ENCODE results near the gene PRKCB. TPM values are rescaled to one million over a fixed set of nuclear protein-coding genes. Genes with fewer than 3 reads are reported as not detected.

The PRKCB gene
- total RNA-seq, 4 donors from 2014 or later = 7.7 to 40.0 (median 12.2) TPM

DNA sequence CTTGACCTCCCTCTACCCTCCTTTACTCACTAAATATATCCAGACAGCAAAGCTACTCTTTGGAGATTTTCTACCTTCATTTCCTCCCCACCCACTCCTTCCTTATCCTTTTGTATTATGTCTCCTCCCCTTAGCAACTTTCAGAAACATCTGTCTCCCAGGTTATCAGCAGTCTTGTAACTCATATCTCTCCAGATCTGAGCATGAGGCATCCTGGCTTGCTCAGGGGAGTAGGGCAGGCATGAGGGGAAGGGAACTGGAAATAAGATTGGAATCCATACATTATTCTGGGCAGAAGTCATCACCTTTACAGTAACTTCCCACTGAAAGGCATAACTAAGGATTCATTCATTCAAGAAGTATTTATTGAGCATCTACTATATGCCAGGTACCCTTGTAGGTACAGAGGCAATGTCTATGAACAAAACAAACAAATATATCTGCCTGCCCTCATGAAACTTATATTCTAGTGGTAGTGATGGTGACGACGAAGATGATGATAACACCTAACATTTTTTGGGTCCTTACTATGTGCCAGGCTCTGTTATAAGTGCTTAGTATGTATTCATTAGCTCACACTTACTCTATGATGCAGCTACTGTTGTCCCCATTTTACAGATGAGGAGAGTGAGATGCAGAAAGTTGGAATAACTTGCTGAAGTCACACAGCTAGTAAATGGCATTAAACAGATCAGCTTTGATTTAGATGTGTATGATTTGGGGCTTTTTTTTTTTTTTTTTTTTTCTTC lies 296.4 kb downstream of the PRKCB start:
- no peak overlapping the region for H3K4me3 ChIP-seq
- no peak overlapping the region for H3K27ac ChIP-seq
- no peaks in the 10 kb centered on the region for H3K9me3 ChIP-seq
- no peaks in the 10 kb centered on the region for H3K4me1 ChIP-seq
- DNase-seq (ENCODE audit: low spot score in 2 of 2) = no peak
- 93% methylated on average over 2 of the region's 2 CpGs for WGBS
- H3K36me3 ChIP-seq = no peaks in the 10 kb centered on the region
- no peaks in the 10 kb centered on the region for H3K27me3 ChIP-seq
- TF ChIP-seq POLR2AphosphoS5 (IDR thresholded peaks at IDR 0.05) = no peak
- TF ChIP-seq, protein P1, sequence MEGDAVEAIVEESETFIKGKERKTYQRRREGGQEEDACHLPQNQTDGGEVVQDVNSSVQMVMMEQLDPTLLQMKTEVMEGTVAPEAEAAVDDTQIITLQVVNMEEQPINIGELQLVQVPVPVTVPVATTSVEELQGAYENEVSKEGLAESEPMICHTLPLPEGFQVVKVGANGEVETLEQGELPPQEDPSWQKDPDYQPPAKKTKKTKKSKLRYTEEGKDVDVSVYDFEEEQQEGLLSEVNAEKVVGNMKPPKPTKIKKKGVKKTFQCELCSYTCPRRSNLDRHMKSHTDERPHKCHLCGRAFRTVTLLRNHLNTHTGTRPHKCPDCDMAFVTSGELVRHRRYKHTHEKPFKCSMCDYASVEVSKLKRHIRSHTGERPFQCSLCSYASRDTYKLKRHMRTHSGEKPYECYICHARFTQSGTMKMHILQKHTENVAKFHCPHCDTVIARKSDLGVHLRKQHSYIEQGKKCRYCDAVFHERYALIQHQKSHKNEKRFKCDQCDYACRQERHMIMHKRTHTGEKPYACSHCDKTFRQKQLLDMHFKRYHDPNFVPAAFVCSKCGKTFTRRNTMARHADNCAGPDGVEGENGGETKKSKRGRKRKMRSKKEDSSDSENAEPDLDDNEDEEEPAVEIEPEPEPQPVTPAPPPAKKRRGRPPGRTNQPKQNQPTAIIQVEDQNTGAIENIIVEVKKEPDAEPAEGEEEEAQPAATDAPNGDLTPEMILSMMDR (IDR thresholded peaks at IDR 0.05) = no peak
- no peak for TF ChIP-seq POLR2A (IDR thresholded peaks at IDR 0.05)
- no peak for TF ChIP-seq EP300 (IDR thresholded peaks at IDR 0.05)

DNA sequence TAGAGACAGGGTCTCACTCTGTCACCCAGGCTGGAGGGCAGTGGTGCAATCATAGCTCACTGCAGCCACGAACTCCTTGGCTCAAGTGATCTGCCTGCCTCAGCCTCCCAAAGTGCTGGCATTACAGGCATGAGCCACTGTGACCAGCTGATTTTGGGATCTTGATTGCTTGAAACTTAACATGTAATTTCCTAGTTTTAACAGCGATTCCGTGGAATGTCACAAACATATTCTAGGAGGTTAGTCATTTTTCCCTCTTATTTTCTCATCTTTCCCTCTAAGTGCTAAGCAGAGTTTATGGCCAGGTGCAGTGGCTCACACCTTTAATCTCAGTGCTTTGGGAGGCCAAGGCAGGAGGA lies 297.0 kb downstream of the PRKCB start:
- no peak for DNase-seq (ENCODE audit: low spot score in 2 of 2)
- WGBS = 85% methylated on average over 3 of the region's 3 CpGs
- Histone ChIP-seq H3K27me3 (no peaks in the 10 kb centered on the region), H3K36me3 (no peaks in the 10 kb centered on the region), H3K27ac (no peak overlapping the region), H3K4me3 (no peak overlapping the region), H3K9me3 (no peaks in the 10 kb centered on the region), H3K4me1 (no peaks in the 10 kb centered on the region)
- TF ChIP-seq EP300 (IDR thresholded peaks at IDR 0.05) = no peak
- TF ChIP-seq POLR2A (IDR thresholded peaks at IDR 0.05) = no peak
- TF ChIP-seq POLR2AphosphoS5 (IDR thresholded peaks at IDR 0.05) = no peak
- TF ChIP-seq, protein P1 (IDR thresholded peaks at IDR 0.05) = no peak

DNA sequence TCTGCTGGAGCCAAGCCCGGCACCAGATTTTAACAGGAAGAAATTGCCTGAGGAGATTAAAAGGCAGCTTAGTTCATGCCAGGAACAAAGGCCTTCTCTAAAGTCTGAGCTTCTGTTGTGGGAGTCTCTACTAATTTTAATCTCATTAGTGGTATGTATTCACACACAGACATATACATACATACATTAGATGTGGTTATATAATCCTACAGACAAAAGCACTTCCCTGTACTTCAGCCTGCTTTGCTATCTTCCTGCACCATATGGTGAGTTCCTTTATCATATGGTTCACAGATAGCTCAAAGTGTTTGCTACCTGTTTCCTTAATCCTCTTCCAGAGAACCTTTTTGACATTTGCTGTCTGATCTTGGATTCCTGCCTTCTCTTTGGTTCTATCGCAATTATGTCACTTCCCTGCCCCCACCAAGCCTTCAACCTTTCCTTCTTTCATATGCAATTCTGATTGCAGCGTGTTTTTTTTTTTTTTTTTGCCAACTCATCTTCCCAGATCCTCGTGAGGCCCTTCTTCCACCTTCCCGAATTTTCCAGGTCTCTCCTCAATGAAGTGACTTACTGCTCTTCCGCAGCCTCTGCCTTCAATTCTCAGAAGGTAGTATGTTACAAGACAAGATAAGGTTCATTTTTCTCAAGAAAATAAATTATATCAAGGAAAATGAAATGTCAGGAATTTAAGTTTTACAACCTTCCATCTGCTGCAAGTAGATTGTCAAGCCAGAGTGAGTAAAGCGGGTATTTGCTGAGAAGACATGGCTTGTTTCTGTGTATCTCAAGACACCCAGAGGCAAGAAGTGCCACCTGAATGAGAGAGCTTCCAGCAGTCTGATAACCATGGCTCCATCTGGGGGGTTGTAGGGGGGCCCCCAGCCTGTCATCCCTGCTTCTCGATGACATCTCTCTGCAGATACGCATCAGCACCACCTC lies 300.1 kb downstream of the PRKCB start:
- Histone ChIP-seq H3K4me3 (no peak overlapping the region), H3K9me3 (no peaks in the 10 kb centered on the region), H3K36me3 (no peaks in the 10 kb centered on the region), H3K27ac (no peak overlapping the region), H3K27me3 (no peaks in the 10 kb centered on the region), H3K4me1 (no peaks in the 10 kb centered on the region)
- DNase-seq (ENCODE audit: low spot score in 2 of 2) = no peak
- TF ChIP-seq EP300 (IDR thresholded peaks at IDR 0.05) (no peak), POLR2A (IDR thresholded peaks at IDR 0.05) (no peak), POLR2AphosphoS5 (IDR thresholded peaks at IDR 0.05) (no peak)
- TF ChIP-seq, protein P1 (IDR thresholded peaks at IDR 0.05) = no peak
- WGBS = 50% methylated on average over 9 of the region's 9 CpGs

DNA sequence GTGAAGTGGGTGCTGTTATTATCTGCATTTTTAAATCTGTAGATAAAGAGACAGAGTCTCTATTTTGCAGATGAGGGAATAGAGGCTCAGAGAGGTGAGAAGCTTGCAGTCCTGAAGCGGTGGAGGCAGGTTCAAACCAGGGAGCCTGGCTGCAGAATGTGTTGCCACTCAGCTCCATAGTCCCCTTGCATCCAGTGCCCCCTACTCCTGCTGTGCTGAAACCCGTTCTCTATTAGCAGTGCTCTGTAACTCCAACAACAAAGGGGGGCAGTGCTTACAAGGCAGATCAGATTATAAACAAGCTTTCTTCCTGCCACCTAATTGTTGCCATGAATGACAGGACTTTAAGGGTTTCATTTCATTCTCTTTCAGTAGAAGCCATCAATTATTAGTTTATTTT lies 302.2 kb downstream of the PRKCB start:
- TF ChIP-seq, protein P1 (IDR thresholded peaks at IDR 0.05) = no peak
- TF ChIP-seq EP300 (IDR thresholded peaks at IDR 0.05) (no peak), POLR2AphosphoS5 (IDR thresholded peaks at IDR 0.05) (no peak), POLR2A (IDR thresholded peaks at IDR 0.05) (no peak)
- Histone ChIP-seq H3K36me3 (no peaks in the 10 kb centered on the region), H3K4me3 (no peak overlapping the region), H3K27ac (no peak overlapping the region), H3K27me3 (no peaks in the 10 kb centered on the region), H3K9me3 (no peaks in the 10 kb centered on the region), H3K4me1 (no peaks in the 10 kb centered on the region)
- no peak for DNase-seq (ENCODE audit: low spot score in 2 of 2)
- 55% methylated on average over 2 of the region's 2 CpGs for WGBS

DNA sequence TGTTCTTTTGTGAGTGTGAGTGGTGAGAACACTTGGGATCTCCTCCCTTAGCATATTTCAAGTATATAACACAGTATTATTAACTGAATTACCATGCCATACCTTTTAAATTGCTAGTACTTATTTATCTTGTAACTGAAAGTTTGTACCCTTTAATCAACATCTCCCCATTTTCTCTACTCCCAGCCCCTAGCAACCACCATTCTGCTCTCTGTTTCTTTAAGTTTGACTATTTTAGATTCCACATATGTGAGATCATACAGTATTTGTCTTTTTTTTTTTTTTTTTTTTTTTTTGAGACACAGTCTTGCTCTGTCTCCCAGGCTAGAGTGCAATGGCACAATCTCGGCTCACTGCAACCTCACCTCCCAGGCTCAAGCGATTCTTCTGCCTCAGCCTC lies 302.8 kb downstream of the PRKCB start:
- 25% methylated on average over 2 of the region's 2 CpGs for WGBS
- TF ChIP-seq, protein P1 (IDR thresholded peaks at IDR 0.05) = no peak
- TF ChIP-seq EP300 (IDR thresholded peaks at IDR 0.05) (no peak), POLR2A (IDR thresholded peaks at IDR 0.05) (no peak), POLR2AphosphoS5 (IDR thresholded peaks at IDR 0.05) (no peak)
- Histone ChIP-seq H3K4me3 (no peak overlapping the region), H3K9me3 (no peaks in the 10 kb centered on the region), H3K4me1 (no peaks in the 10 kb centered on the region), H3K36me3 (no peaks in the 10 kb centered on the region), H3K27ac (no peak overlapping the region), H3K27me3 (no peaks in the 10 kb centered on the region)
- no peak for DNase-seq (ENCODE audit: low spot score in 2 of 2)
